Spleen (tissue), 7 donors: ENCODE data around the gene CADM2.
"Not testable (repeated sequence)": the region's sequence is repeated elsewhere in the genome, so short reads cannot be mapped to it uniquely, and the experiment has no call there.

ENCODE experiments used
- CTCF ChIP-seq, 11 experiments: fragments of 200-600 bp in 7 of 11; fragments of 450-650 bp in 4 of 11; sonication (generic) in 4 of 11; IDR thresholded peaks in 8 of 11; conservative IDR thresholded peaks in 3 of 11; 1 replicate in 7 of 11; 2 replicates in 4 of 11; pipeline versions ENCODE4 v1.4.0 to v1.8.0; 2016 to 2021; ENCODE audit warnings: antibody characterized with exemption in 11 of 11, inconsistent platforms in 4 of 11, mild to moderate bottlenecking in 1 of 11
- POLR2A ChIP-seq, 3 donors: fragments of 450-650 bp; IDR thresholded peaks; one replicate each; pipeline ENCODE4 v1.5.1; 2017; ENCODE audit warnings: antibody characterized with exemption in 3 of 3, mild to moderate bottlenecking in 1 of 3
- donor health status: DM: no; HTN: no; CAD: no; lungs with moderate emphysema.
- donor health status: DM: no; HTN: no; CAD: no.
- donor health status: DM: no; HTN: no; CAD: no.

- TF ChIP-seq POLR2A (IDR thresholded peaks at IDR 0.05); CTCF (IDR thresholded peaks at IDR 0.05 in 8 of 11, conservative IDR thresholded peaks at IDR 0.05 in 3 of 11): not testable (repeated sequence)
Measured at GRCh38 chr3:85708325-85708724, 749.5 kb downstream of the CADM2 start.
